DMS79 (cell line): ENCODE results near the gene DCLRE1B.
"Not testable (repeated sequence)": the region's sequence is repeated elsewhere in the genome, so short reads cannot be mapped to it uniquely, and the experiment has no call there.

Source experiments
- DNase-seq: peaks from one replicate; lab custom pipeline; 2025; lab: John Stamatoyannopoulos, UW

DCLRE1B gene

GRCh38 chr1:113948151-113948550 lies 43.0 kb downstream of the DCLRE1B start:
- DNase-seq = not testable (repeated sequence)

- no peak for DNase-seq
Measured at GRCh38 chr1:113949007-113949406, 43.9 kb downstream of the DCLRE1B start.

GRCh38 chr1:113950908-113951307 lies 45.8 kb downstream of the DCLRE1B start:
- no peak for DNase-seq

GRCh38 chr1:113951719-113952118 lies 46.6 kb downstream of the DCLRE1B start:
- no peak for DNase-seq

- no peak for DNase-seq
Measured at GRCh38 chr1:113957984-113958383, 52.9 kb downstream of the DCLRE1B start.

GRCh38 chr1:113958691-113959090 lies 53.6 kb downstream of the DCLRE1B start:
- no peak for DNase-seq

GRCh38 chr1:113963281-113963906 lies 58.3 kb downstream of the DCLRE1B start:
- no peak for DNase-seq
